Ectodermal cell (in vitro differentiated cells): ENCODE results near the gene COMMD7.
"Not testable (repeated sequence)": the region's sequence is repeated elsewhere in the genome, so short reads cannot be mapped to it uniquely, and the experiment has no call there.

ENCODE experiments used
- H3K27ac ChIP-seq: 2 replicates; pipeline ENCODE4 v1.7.0; 2013; ENCODE audit warnings: mild to moderate bottlenecking, low read depth, low read length; ENCODE audit not compliant: insufficient read depth, poor library complexity, severe bottlenecking
- H3K27me3 ChIP-seq: 2 replicates; pipeline ENCODE4 v1.7.0; 2013; ENCODE audit warnings: mild to moderate bottlenecking, low read length; ENCODE audit not compliant: insufficient read depth, control insufficient read depth, poor library complexity, severe bottlenecking
- H3K36me3 ChIP-seq: one replicate; pipeline ENCODE4 v1.7.0; 2013; ENCODE audit warnings: low read length; ENCODE audit not compliant: control insufficient read depth, insufficient read depth
- H3K4me1 ChIP-seq: one replicate; pipeline ENCODE4 v1.7.0; 2013; ENCODE audit warnings: low read length; ENCODE audit not compliant: control insufficient read depth, insufficient read depth
- H3K4me3 ChIP-seq: 2 replicates; pipeline ENCODE4 v1.7.0; 2013; ENCODE audit warnings: low read depth, low read length, control low read depth; ENCODE audit not compliant: insufficient read depth
- H3K9me3 ChIP-seq: 2 replicates; pipeline ENCODE4 v1.7.0; 2013; ENCODE audit warnings: mild to moderate bottlenecking, low read length, moderate library complexity; ENCODE audit not compliant: control insufficient read depth
- WGBS, 2 experiments: methylation state at CpG; one replicate each; pipeline ENCODE4 v1.1.7; 2013; ENCODE audit warnings: missing lambda C conversion rate in 2 of 2; 5-methylcytosine and 5-hydroxymethylcytosine counted together

Gene COMMD7

GRCh38 chr20:32695089-32695488 is 48.2 kb downstream of the COMMD7 start:
- Histone ChIP-seq H3K27ac (no peak overlapping the region), H3K4me1 (no peaks in the 10 kb centered on the region), H3K9me3 (no peaks in the 10 kb centered on the region), H3K27me3 (no peaks in the 10 kb centered on the region), H3K4me3 (no peak overlapping the region), H3K36me3 (no peaks in the 10 kb centered on the region)

GRCh38 chr20:32688966-32689365 is 54.3 kb downstream of the COMMD7 start:
- not testable (repeated sequence) for H3K4me3 ChIP-seq, H3K36me3 ChIP-seq, H3K4me1 ChIP-seq, H3K27me3 ChIP-seq, H3K27ac ChIP-seq, H3K9me3 ChIP-seq
- WGBS, 2 experiments, result 100% methylated on average over 1 of the region's 1 CpG

- Histone ChIP-seq H3K27me3 (no peaks in the 10 kb centered on the region), H3K4me1 (no peaks in the 10 kb centered on the region), H3K4me3 (no peak overlapping the region), H3K36me3 (no peaks in the 10 kb centered on the region), H3K9me3 (no peaks in the 10 kb centered on the region), H3K27ac (no peak overlapping the region)
- 89 to 94% methylated on average over 9 of the region's 9 CpGs for WGBS, 2 experiments
Measured at GRCh38 chr20:32687180-32687532, 56.1 kb downstream of the COMMD7 start.

GRCh38 chr20:32686530-32687179 is 56.6 kb downstream of the COMMD7 start:
- no peak overlapping the region for H3K27ac ChIP-seq
- H3K36me3 ChIP-seq, result no peaks in the 10 kb centered on the region
- no peaks in the 10 kb centered on the region for H3K9me3 ChIP-seq
- 94 to 95% methylated on average over 10 of the region's 10 CpGs for WGBS, 2 experiments
- no peaks in the 10 kb centered on the region for H3K27me3 ChIP-seq
- peaks cover 2% of the 10 kb centered on the region for H3K4me1 ChIP-seq
- H3K4me3 ChIP-seq, result no peak overlapping the region

GRCh38 chr20:32685541-32686529 is 57.4 kb downstream of the COMMD7 start:
- no peak overlapping the region for H3K4me3 ChIP-seq
- peaks cover 10% of the 10 kb centered on the region for H3K4me1 ChIP-seq
- H3K27ac ChIP-seq, result peak overlapping the region; percentile 16
- H3K36me3 ChIP-seq, result no peaks in the 10 kb centered on the region
- no peaks in the 10 kb centered on the region for H3K27me3 ChIP-seq
- WGBS, 2 experiments, result 74 to 76% methylated on average over 17 of the region's 17 CpGs
- H3K9me3 ChIP-seq, result no peaks in the 10 kb centered on the region

GRCh38 chr20:32682508-32682987 is 60.7 kb downstream of the COMMD7 start:
- Histone ChIP-seq H3K27ac (no peak overlapping the region), H3K27me3 (no peaks in the 10 kb centered on the region), H3K4me1 (peaks cover 16% of the 10 kb centered on the region), H3K4me3 (no peak overlapping the region), H3K9me3 (no peaks in the 10 kb centered on the region), H3K36me3 (no peaks in the 10 kb centered on the region)
- 90 to 94% methylated on average over 11 of the region's 11 CpGs for WGBS, 2 experiments

GRCh38 chr20:32681175-32682084 is 61.8 kb downstream of the COMMD7 start:
- Histone ChIP-seq H3K27me3 (no peaks in the 10 kb centered on the region), H3K36me3 (no peaks in the 10 kb centered on the region), H3K4me3 (no peak overlapping the region), H3K4me1 (peaks cover 16% of the 10 kb centered on the region), H3K27ac (peak overlapping the region; percentile 75), H3K9me3 (no peaks in the 10 kb centered on the region)
- WGBS, 2 experiments, result 44 to 46% methylated on average over 20 of the region's 20 CpGs

GRCh38 chr20:32680544-32681174 is 62.6 kb downstream of the COMMD7 start:
- H3K36me3 ChIP-seq, result no peaks in the 10 kb centered on the region
- H3K4me1 ChIP-seq, result peaks cover 22% of the 10 kb centered on the region
- no peaks in the 10 kb centered on the region for H3K9me3 ChIP-seq
- 95 to 100% methylated on average over 1 of the region's 1 CpG for WGBS, 2 experiments
- H3K27me3 ChIP-seq, result no peaks in the 10 kb centered on the region
- H3K27ac ChIP-seq, result no peak overlapping the region
- no peak overlapping the region for H3K4me3 ChIP-seq

- Histone ChIP-seq H3K4me1 (peaks cover 22% of the 10 kb centered on the region), H3K9me3 (no peaks in the 10 kb centered on the region), H3K4me3 (no peak overlapping the region), H3K27ac (no peak overlapping the region), H3K27me3 (no peaks in the 10 kb centered on the region), H3K36me3 (no peaks in the 10 kb centered on the region)
- WGBS, 2 experiments, result 93 to 94% methylated on average over 6 of the region's 6 CpGs
Measured at GRCh38 chr20:32678948-32679347, 64.3 kb downstream of the COMMD7 start.
